RPMI7951 (cell line): ENCODE data around the gene ZNF503. TPM values are rescaled to one million over a fixed set of nuclear protein-coding genes. Genes with fewer than 3 reads are reported as not detected.

Source experiments
- DNase-seq: peaks from one replicate; pipeline ENCODE4 v3.0.0-alpha.2; 2012; ENCODE audit warnings: low read depth
- total RNA-seq: library from RNA; depleted of rRNA; stranded (reverse); fragments of >200 nt; shearing (Covaris generic); gene quantifications from 2 replicates; pipeline ENCODE4 v1.2.3, GENCODE V29; 2014

The ZNF503 gene
- total RNA-seq, 1 experiment from 2014 or later: 2.2 TPM

DNA sequence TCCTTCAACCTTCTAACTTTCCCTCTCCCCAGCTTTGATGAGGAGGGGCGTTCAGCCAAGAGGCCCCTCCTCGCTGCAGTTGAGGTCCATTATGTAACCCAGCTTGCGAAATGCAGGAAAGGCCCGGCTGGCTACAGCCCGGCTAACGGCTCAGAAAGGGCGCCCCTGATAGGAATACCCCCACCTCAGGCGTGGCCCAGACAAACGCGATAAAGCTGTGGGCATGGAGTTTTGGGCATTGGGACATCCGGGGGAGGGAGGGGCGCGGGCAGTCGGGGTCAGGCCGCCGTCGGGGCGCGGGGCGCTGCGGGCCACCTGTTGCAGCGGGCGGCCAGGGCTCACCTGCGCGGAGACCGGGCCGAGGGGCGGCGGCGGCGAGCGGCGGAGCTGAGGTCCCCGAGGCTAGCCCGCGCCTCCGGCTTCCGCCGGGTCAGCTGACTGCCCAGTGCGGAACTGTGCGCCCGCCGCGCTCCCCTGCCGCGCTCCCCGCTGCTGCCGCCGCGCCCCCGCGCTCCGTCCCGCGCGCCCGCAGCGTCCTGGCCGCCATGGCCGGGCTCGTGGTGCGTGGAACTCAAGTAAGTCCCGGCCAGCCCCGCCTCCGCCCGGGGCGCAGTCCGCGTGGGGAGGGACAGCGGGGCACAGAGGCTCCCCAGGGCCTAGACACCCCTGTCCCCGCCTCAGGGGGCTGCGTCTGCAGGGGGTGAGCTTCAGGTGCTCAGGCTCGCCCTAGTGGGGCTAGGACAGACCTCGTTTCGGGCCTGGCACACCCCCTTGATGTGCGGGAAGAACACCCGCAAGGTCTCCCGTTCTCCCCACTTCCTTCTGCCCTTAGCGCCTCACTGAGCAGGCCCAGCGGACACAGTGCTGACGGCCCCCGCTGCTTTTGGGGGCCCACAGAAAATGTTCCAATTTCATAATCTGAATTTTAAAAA lies 29.9 kb upstream of the ZNF503 start, which contains the start of gene LRMDA:
Gene LRMDA, plus strand, starts transcription at position 445 of the 932 bp plus-strand sequence.
- DNase-seq: peak; percentile 26

DNA sequence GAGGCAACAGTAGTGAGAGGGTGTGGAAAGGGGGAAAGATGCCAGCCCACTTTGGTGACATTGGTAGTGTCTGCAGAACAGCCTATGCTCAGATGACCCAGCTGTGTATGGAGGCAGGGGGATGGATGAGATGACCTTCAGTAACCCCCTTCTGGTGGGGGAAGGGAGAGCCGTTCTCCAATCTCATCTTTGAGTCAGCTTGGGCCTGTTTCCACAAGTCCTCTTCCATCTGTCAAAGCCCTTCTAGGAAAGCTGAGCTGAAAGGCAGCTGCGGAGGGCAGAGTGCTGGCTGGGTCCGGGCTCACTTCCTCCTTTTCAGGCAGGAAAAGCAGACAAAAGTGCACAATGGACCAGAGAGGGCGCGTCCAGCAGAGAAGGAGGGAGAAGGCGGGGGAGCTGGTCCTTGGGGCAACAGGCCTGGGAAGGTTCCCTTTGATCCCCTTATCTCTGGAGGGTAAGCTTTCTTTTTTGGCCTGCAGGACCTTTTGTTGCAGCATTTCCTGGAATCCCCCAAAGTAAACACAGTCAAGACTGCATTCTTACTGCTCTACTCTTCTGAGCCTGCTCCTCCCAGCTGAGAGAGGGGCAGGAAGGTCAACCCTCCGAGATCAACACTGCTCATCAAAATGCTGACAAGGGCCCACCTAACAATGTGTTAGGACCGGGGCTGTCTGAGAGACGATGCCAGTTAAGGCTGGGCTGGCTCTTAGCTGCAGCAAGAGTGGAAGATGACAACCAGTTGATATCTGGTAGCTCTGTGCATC lies 28.6 kb upstream of the ZNF503 start:
- no peak for DNase-seq

DNA sequence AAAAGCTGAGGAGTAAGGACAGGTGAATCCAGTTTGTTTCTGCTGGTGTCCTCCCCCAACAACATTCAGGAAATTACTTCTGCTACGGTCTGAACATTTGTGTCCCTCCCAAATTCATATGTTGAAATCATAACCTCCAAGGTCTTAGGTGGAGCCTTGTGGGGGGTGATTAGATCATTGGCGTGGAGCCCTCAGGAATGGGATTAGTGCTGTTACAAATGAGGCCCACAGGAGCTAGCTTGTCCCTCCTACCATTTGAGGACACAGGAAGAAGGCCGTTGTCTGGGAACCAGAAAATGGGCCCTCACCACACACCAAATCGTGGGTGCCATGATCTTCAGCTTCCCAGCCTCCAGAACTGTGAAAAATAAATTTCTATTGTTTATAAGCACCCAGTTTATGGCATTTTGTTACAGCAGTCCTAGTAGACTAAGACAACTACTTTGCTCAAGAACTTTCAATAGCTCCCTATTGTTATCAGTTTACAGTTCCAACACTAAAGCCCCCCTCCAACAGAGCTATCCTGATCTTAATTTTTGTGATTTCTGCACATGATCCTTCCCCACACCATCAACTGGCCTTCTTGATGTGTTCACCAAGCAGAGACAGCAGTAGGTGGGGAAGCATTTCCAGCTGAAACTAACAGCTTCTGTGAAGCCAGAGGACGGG lies 27.7 kb upstream of the ZNF503 start:
- DNase-seq: no peak

DNA sequence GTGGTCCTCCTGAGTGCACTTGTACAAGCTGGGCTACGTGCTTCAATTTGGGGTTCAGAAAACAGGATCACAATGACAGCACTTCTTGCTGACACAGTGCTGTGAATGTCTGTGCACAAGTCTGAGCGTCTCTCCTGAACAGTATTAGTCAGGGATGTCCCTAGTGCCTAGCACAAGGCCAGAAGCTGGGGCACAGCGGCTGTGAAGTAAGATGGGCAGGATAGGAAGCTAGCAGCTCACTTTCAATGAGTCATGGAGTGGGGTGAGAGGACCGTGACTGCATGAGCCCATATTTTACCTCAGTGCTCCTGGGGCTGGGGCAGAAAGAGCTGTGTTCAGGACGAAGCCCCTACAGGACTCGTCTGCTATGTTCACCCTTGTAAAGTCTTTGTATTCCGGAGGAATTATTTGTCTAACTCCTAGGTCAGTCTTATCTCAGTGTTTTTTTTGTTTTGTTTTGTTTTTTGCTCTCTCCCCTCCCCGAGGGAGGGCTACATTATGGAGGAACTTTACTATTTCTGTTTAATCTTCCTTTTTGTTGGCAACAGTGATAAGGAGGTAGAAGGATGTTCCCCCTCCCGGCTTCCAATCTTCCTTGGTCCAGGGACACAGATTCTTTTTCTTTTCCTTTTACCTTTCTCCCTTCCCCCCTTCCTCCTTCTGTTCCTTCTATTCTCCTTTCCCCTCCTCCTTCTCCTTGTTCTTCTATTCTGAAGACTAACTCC lies 27.0 kb upstream of the ZNF503 start:
- peak; percentile 50 for DNase-seq

DNA sequence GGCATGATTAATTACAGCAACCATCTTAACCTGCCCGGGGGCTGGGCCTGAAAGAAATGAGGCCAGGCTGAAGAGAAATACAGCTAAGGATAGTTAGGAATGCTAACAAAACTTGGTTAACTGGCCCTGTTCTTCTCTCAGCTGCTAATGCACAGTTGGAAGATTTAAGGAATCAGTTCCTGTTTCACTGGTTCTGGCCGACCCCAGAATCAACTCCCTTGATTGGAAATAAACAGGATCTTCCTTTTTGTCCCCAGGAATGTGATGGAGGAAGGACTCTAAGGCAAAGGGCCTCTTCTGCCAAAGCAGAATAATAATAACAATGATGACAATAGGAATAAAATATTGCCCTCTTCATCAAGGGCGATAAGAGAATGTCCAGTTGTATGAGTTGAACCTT lies 26.4 kb upstream of the ZNF503 start:
- no peak for DNase-seq

DNA sequence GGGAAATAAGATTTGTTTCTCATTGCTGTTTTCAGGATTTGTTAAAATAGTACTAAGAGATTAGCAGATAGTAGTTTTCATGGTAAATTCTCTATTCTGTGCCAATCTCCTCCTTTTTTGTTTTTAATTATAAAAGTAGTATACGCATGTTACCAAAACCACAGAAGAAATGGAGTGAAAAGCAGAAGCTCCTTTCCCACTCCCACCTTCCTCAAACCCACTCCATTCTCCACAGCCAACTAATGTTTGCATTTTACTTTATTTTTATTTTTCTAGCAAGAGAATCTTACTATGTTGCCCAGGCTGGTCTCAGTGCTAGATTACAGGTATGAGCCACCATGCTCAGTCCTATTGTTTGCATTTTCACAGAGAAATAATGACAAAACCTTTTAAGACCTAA lies 25.3 kb upstream of the ZNF503 start:
- no peak for DNase-seq

DNA sequence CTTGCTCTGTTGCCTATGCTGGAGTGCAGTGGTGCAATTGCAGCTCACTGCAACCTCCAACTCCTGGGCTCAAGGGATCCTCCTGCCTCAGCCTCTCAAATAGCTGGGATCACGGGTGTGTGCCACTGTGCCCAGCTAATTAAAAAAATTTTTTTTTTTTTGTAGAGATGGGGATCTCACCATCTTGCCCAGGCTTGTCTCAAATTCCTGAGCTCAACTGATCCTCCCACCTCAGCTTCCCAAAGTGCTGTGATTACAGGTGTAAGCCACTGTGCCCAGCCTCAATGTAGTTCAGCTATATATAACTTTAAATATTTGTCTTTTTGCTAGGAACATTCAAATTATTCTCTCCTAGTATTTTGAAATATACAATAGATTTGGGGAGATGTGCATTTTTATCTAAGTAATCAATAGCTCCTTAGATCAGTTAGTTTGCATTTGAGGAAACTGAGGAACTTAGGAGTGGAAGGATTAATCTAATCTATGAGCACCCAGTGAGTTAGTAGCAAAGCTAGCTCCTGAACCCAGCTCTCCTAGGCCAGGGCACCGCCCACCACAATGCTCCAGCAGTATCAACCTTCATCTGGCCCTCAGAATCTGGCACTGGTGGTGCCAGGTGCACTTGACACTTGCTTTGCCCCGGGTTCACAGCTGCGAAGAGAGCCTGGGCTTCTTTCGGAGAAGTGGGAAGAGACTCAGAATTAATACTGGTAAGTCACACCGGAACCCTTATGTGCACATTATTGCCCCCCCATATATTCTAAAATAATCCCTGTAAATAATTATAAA lies 23.9 kb upstream of the ZNF503 start:
- DNase-seq: no peak

DNA sequence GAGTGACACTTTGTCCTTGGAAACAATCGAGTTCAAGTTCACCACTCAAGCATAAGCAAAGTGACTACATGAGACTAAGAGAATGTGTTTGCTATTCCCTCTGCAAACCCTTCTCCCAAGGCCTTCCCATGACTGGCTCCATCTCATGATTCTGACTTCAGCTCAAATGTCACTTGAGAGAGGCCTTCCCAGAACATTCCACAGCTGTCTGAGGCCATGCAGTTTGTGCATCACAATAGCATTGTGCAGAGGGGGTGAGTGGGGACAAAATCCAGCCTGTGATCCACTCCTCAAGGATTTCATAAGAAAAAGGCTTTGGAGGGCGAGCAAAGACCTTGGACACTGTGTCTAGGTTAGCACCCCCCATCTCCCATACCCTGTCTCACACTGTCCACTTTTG lies 23.0 kb upstream of the ZNF503 start:
- DNase-seq: no peak

DNA sequence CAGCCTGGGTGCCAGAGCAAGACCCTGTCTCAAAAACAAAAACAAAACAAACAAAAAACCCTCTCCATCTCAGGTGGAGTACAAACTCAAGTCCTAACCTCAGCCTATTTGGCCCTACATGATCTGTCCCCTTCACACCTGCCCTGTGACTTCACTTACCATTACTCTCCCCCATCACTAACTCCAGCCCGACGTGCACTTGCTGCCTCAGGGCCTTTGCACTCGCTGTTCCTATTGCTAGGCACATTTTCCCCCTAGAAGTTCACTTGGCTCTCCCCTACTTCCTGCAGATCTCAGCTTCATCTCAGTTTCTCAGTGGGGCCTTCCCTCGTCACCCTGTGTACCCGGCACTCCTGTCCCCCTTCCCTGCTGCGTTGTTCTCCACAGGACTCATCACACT lies 21.3 kb upstream of the ZNF503 start:
- no peak for DNase-seq

DNA sequence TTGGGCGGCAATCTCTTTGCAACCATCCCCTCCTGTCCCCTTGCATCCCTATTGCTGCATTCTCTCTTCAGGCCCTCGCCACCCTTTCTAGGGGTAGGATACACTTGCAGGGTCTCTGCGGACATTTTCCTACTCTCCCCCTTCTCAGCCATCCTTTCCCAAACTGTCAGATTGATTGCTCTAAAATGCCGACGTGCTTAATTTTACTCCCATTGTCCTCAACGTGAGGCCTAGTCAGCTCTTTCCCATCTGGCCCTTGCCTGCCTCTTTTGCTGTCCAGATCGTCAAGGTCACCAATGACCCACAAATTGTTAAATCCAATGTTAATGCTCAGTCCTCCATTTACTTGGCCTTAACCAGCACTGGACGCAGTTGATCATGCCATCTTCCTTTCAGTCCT lies 17.1 kb upstream of the ZNF503 start:
- no peak for DNase-seq

DNA sequence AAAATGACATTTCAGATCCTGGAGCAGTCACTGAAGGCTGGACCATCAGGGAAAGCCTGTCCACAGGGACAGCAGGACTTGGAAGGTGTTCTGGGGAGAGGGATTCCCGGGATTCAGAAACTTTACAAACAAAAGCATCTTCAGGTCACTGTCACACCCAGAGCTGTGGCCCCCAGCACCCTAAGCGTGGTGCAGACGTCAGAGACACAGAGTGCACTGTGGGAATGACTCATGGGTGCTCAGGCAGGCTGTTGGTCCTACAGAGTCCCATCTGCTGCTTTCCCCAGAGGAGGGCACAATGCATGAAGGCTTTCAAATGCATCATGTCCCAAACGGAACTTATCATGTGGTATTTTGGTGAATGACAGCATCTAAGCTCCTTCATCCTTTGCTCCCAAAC lies 16.7 kb upstream of the ZNF503 start:
- DNase-seq: no peak

DNA sequence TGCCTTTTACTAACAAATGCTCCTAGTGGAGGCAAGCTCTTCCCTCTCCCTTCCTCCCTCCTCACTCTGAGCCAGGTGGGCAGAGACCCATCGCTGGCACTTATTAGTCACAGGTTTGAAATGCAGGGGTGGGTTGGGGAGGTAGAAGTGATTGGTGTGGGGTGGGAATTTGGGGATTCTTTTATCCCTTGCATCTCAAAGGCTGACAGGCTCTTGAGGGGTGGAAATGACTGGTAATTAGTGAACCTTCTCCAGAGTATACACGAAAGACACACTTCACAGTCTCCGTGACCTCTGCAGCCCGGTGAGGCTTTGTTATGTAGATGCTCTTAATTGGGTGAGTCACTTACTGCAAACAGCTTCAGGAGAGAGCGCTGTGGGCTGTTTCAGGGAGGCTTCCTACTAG lies 16.0 kb upstream of the ZNF503 start:
- DNase-seq: no peak

DNA sequence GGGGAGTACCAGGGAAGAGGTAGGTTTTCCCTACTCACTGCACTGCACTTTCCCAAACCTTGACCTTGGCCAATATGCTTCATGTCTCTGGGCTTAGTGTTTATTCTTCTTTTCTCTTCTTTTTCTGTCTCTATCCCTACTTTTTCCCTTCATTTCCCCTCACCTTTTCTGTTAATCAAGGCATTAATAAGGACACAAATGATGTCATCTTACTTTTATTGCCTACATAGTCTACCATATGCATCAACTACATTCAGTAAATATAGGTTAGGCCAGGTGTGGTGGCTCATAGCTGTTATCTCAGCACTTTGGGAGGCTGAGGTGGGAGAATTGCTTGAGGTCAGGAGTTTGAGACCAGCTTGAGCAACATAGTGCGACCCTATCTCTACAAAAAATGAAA lies 13.0 kb upstream of the ZNF503 start:
- DNase-seq: no peak

DNA sequence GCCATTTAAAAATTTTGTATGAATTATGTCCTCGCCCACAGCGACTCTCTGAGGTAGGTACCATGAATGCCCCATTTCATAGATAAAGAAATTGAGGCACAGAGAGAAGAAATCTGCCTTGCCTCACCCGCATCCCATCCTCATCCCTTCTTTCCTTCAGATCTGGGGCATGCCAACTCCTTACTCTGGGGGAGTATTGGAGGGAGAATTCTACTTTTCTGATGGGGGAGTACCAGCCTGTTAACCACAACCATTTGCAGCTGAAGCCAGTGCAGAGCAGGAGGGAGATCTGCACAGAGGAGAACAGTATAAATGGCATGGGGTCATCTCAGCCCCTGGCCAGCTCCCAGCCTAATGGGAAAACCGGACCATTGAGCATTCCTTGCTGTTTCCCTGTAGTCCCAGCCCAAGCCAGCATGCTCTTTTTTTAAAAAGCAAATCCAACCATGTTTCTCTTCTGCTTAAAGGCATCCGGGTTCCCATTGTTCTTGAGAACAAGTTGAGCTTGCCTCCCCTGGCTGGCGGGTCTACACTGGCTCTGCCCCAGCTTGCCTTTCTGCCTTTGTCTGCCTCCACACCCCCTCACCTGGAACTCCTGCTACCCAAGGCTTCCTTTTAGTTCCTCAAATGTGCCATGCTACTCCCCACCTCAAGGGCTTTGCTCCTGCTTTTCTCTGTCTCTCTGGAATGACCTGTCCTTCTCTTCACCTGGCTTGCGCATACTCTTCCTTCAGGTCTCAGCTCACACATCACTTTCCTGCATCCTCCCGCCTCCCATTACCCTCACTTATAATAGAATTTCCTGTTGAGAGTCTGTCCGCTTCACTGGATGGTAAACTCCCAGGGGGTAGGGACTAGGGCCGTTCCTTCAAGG lies 8.8 kb upstream of the ZNF503 start:
- DNase-seq: no peak

DNA sequence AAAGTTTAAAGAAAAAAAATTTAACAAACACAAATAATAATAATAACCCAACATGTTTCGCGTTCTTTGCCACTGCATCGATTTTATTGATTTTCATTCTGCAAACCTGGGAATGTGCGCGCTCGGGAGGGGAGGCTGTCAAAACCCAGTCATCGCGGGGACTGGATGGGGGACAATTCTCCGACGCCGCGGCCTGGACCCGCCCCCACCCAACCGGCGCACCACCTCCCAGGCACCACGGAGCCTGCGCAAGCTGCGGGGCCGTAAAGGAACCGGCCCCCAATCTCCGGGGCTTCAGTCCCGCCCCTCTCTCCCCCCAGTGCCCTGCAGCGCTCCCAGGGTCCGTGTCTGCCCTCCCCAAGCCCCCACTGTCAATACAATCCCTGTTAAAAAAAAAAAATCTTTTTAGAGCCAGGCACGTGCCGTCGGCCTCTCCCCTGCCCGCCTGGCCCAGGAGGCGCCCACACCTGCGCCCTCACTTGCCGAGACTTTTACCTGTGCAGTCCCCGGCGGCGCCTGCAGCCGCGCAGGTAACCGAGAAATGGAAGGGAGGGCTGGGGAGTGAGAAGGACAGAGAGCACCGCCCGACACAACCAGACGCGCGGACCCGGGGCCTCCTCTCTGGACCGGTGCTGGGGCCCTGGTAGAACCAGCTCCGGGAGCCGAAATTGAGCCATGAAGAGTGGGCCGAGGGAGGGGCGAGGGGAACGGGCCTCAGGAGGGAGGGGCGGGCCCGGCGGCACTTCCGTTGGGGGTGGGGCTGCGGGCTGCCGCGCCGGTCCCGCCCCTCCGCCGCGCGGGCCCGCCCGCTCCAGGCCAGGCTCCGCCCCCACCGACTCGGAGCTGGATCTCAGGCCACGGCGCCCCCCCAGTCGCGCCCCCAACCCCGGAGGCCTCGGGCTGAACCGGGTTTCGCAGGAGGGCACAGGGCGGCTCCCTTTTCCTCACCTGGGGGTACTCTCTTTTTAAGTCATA lies 7.6 kb upstream of the ZNF503 start:
- DNase-seq: peak; percentile 48

DNA sequence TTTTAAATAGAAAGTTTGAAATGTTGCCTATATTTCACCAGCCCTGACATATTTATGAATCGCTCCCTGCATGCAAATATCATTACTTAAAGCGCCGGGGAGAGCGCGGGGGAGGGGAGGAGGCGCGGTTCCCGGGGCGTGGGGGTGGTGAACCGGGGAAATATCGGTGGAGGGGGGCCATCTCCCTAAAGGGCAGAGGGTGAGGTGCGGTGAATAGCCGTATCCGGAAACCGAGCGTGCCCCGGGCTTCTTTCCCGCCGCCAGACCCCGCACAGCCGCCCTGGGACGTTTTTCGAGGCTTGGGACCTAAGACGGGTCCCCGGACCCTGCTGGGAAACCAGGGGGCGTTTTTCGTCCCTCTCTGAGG lies 6.9 kb upstream of the ZNF503 start:
- no peak for DNase-seq

DNA sequence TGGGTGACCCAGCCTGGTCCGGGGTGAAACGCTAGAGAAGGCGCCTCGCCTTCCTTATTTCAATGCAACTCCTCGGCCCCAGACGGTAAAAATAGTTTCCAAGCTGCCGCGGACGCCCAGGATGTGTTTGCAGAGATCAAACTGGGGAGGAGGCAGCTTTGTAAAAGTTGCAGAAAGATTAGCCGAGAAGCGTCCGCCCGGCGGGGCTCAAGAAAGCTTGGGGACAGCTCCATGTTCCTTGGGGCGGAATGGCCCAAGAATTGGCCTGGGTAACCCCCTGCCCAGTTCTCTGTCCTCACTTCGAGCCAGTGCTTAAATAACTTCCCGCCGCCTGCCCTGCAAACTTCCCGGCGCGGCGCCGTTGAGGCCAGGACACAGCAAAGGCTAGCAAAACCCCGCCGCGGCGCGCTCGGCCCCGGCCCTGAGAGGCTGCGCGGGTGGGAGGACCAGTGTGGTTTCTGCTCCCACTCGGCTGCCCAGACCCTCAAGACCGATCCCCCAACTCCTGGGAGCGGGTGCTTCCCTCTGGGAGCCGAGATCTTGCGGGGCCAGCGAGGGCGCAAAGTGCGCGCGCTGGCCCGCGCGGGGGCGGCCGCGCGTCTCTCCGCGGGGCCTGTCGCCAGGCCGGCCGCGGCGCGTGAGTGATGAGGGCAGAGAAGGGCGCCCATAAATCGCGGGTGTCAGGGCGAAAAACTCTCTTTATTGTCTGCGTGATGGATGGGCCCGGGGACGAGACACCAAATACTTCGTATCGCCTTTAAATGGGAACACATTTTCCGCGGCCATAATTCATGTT lies 6.3 kb upstream of the ZNF503 start:
- DNase-seq: no peak

DNA sequence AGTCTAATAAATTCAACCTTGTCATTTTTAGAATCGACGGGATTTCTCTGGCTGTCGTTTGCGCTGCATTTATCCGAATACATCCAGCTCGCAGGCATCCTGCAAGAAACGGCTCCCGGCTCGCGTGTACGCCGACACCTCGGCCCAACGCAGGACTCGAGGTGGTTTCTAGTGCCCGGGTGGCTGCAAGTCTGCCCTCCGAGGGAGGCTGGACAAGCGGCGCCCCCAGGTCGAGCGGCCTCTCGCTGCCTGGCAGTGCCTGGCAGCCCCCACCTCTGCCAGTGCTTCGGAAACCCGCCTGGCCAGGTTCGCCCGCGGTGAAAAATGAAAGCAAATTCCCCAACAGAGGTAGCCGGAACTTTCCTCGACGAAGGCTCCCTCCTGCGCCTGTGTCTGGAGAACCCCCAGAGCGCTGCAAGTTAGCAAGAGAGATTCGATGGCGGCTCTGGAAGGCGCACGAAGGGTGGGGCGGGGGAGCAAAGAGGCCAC lies 5.7 kb upstream of the ZNF503 start:
- DNase-seq: no peak
